CD4-positive, alpha-beta T cell treated with Interferon gamma for 1 hour (primary cell): ENCODE measurements around the gene CDC34.

ENCODE experiments used
- DNase-seq: peaks from one replicate; pipeline ENCODE4 v3.0.0-alpha.2; 2020

CDC34 gene

GRCh38 chr19:531753-532560 is at the start of gene CDC34:
Gene CDC34, plus strand, starts transcription at chr19:531760. Its CDS starts 172 bp downstream, at chr19:531932.
- no peak for DNase-seq

GRCh38 chr19:482186-483041 is 49.1 kb upstream of the CDC34 start:
- no peak for DNase-seq

GRCh38 chr19:483332-484072 is 48.1 kb upstream of the CDC34 start:
- DNase-seq: no peak

GRCh38 chr19:484494-484893 is 47.1 kb upstream of the CDC34 start:
- DNase-seq: no peak

- DNase-seq: no peak
Observed at GRCh38 chr19:485077-485476, 46.5 kb upstream of the CDC34 start.

- no peak for DNase-seq
Observed at GRCh38 chr19:485583-486236, 45.9 kb upstream of the CDC34 start.

- DNase-seq: peak; percentile 90
Observed at GRCh38 chr19:488505-489417, 42.8 kb upstream of the CDC34 start.

- DNase-seq: no peak
Observed at GRCh38 chr19:489418-490196, 42.0 kb upstream of the CDC34 start.

GRCh38 chr19:491146-491741 is 40.3 kb upstream of the CDC34 start:
- no peak for DNase-seq

- no peak for DNase-seq
Observed at GRCh38 chr19:492091-492531, 39.4 kb upstream of the CDC34 start.

- DNase-seq: no peak
Observed at GRCh38 chr19:493391-494170, 38.0 kb upstream of the CDC34 start.

GRCh38 chr19:494171-495080 is 37.1 kb upstream of the CDC34 start:
- DNase-seq: no peak

GRCh38 chr19:495081-495401 is 36.5 kb upstream of the CDC34 start:
- no peak for DNase-seq

GRCh38 chr19:495402-496111 is 36.0 kb upstream of the CDC34 start:
- DNase-seq: peak; percentile 30

GRCh38 chr19:496112-496665 is 35.4 kb upstream of the CDC34 start, which contains the start of gene MADCAM1:
Gene MADCAM1, plus strand, starts transcription at chr19:496486. Its CDS starts 14 bp downstream, at chr19:496500.
- DNase-seq: no peak

GRCh38 chr19:496986-497385 is 34.6 kb upstream of the CDC34 start:
- DNase-seq: no peak

GRCh38 chr19:497491-497868 is 34.1 kb upstream of the CDC34 start:
- DNase-seq: no peak
